GM12892 (cell line): ENCODE results near the gene FGF19.

Experiments used
- DNase-seq: peaks from one replicate; pipeline ENCODE4 v3.0.0; 2011; ENCODE audit not compliant: insufficient read length
- FAIRE-seq: peaks from 2 replicates; lab custom pipeline; 2011; peaks lifted over from hg19 to GRCh38; lab: Jason Lieb, UNC
- POLR2A ChIP-seq: IDR thresholded peaks from 2 replicates; pipeline ENCODE4 v1.6.1; 2011; ENCODE audit warnings: low read depth, low read length, control low read depth
- POLR2AphosphoS5 ChIP-seq: IDR thresholded peaks from 2 replicates; pipeline ENCODE4 v1.6.1; 2011; ENCODE audit warnings: low read depth, low read length, control low read depth
- TAF1 ChIP-seq: IDR thresholded peaks from 2 replicates; pipeline ENCODE4 v1.6.1; 2011; ENCODE audit warnings: low read depth, mild to moderate bottlenecking, control low read depth, low read length, borderline replicate concordance

Gene FGF19

GRCh38 chr11:69664103-69664775 lies 39.6 kb downstream of the FGF19 start:
- no peak for FAIRE-seq
- no peak for DNase-seq
- no peak for TF ChIP-seq POLR2A
- TF ChIP-seq TAF1: no peak
- no peak for TF ChIP-seq POLR2AphosphoS5

DNA sequence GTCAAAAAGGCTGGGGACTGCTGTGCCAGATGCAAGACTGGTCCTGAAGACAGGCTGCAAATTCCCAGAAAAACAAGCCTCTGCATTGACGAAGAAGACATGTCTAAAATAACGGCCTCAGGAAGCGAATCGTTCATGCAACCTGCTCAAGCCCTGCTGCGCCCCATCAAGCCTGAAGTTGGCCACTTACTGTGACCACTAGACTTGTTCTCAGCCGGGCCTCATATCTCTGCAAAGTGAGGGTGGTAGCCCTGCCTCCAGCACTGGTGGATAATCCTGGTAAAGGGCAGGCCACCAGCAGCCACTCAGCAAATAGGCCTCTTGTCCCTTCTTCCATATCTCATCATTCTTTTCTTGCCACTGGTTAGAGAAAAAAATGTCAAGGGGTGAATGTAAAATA lies 40.5 kb downstream of the FGF19 start:
- no peak for FAIRE-seq
- DNase-seq: no peak
- TF ChIP-seq POLR2AphosphoS5 (no peak), POLR2A (no peak), TAF1 (no peak)

GRCh38 chr11:69662806-69663205 lies 41.0 kb downstream of the FGF19 start:
- no peak for FAIRE-seq
- no peak for TF ChIP-seq POLR2AphosphoS5
- no peak for TF ChIP-seq TAF1
- TF ChIP-seq POLR2A: no peak

DNA sequence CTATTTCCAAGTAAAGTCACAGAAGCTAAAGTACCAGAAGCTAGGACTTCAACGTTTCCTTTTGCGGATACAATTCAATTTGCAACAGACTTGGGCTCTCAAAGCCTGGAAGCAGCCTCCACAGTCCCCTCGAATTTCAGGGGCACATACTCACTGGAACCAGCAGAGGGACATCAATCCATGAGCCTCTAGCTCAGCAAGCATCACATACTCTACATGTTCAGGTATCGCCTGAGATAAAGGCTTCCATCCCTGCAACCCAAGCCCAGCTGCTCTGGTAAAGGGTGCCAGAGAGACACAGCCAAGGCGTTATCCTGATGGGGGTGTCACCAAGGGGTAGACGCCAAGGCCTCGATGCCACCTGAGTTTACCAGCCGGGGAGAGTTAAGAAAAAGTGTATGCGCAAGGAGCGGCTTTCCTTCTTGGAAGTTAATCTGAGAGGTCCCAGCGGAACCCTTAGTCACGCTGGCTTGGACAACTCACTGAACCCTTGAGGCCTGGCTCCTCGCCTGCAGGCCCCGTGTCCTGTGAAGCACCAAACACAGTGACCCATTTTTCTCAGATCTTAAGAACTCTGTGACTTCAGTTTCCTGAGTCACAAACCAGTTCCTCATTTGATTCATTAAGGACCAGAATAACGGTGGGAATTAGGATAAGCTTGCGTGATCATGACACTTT lies 41.7 kb downstream of the FGF19 start:
- FAIRE-seq (no peak), DNase-seq (no peak)
- TF ChIP-seq POLR2A (no peak), POLR2AphosphoS5 (no peak), TAF1 (no peak)

More at GRCh38 chr11:69662806-69663205, 41.0 kb downstream of the FGF19 start:
- no peak for DNase-seq

DNA sequence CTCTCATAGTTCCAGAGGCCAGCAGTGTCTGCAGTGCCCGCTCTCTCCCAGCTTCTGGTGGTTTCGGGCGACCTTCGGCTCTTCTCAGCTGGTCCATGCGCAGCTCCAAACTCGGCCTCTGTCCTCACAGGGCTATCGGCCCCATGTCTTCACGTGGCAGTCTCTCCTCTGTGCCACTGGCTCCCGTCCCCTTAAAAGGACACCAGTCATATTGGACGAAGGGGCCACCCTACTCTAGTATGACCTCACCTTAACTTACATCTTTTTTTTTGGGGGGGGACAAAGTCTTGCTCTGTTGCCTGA lies 42.5 kb downstream of the FGF19 start:
- no peak for TF ChIP-seq POLR2A
- no peak for TF ChIP-seq POLR2AphosphoS5
- no peak for FAIRE-seq
- DNase-seq: no peak

DNA sequence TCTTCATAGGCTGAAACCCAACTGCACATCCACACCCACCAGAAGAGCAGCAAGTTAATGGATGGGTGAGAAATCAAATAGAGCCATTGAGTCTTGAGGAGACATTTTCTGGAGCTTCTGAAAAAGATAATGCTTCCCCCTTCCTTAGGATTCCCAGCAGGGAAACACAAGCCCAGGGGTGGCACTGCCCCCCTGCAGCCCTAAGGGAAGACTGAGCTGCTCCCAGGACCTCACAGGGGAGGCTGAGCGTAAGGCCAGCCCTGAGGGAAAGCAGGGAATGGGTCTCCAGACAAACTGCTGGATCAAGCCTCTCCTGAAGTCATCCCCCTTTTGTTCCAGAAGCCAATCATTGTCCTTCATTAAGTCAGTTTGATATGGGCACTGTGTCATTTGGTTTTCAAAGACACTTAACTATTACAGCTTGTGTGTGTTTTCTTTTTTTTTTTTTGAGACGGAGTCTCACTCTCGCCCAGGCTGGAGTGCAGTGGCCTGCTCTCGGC lies 43.8 kb downstream of the FGF19 start:
- DNase-seq (no peak), FAIRE-seq (no peak)
- TF ChIP-seq POLR2AphosphoS5: no peak
- TF ChIP-seq POLR2A: no peak
- no peak for TF ChIP-seq TAF1

DNA sequence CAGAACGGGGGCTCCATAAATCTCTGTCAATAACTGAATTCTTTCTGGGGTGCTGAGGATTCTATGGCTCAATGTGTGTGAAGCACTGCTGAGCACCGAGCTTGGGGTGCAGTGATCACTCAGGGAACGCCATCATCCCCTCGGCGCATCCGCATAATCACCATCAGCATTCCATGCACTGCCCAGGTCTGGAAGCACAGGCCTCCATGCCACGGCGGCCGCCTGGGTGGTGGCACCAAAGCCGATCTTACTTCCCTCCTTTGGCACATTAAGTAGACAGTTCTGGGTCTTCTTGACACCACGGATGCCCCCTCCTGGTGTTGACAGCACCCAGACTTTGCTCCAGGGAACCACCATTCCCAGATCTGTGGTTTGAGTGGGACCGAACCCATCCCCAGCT lies 44.2 kb downstream of the FGF19 start:
- FAIRE-seq: no peak
- no peak for DNase-seq
- TF ChIP-seq TAF1 (no peak), POLR2AphosphoS5 (no peak), POLR2A (no peak)

DNA sequence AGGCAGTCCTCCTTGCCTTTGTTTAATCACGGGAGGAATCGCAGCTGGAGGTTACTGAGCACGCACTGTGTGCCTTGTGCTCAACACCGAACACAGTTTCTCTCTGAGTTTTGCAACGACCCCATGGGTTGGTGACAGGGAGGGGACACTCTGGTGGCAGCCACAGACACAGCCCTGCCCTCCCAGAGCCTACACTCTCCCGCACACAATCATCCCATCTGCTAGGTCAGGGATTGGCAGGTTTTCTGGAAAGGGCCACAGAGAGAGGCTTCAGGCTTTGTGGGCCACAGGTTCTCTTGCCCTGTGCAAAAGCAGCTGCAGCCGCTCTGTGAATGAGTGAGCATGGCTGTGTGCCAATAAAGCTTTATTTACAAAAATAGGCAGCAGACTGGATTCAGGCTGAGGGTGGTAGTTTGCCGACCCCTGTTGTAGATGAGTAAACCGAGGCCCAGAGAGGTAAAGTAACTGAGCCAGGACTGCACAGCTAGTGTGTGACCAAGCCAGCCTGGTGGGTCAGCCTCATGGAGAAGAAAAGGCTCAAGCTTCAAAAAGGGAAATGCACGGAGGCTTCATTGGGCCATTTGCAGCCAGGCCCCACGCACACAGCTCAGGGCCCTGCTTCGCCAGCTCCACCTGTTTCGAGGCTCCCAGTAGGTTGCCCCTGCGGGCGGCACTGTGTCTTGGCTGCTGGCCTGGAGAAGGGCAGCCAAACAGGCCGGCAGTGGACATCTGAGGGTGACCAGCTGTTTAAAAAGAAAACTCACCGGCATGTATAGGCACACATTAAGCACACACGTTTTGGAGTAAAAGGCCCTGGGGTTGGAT lies 45.0 kb downstream of the FGF19 start:
- no peak for TF ChIP-seq POLR2A
- no peak for FAIRE-seq

GRCh38 chr11:69657911-69658625 lies 45.8 kb downstream of the FGF19 start:
- FAIRE-seq (no peak), DNase-seq (no peak)
- TF ChIP-seq TAF1 (no peak), POLR2AphosphoS5 (no peak), POLR2A (no peak)

More for the DNA sequence above, 45.0 kb downstream of the FGF19 start:
- no peak for DNase-seq

DNA sequence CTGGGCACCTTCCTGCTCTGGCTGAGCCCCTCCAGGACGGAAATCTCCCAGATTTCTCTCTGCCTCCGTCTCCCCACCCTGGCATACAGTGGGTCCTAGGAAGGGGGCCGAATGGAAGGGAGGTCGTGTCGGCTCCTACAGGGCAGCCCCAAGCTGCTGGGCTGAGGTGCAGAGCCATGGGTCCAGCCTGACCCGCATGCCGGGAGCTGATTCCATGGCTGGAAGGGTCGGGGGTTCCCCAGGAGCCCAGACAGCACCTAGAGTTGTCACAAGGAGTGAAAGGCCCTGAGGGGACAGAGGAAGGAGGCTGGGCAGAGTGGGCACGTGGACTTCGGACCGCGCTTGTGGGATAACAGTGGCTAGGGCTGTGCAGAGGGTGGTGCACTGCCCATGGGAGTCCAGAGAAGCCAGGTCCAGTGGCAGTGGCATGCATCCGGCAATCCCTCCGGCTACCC lies 46.3 kb downstream of the FGF19 start:
- no peak for DNase-seq
- TF ChIP-seq TAF1 (no peak), POLR2A (no peak)
- no peak for FAIRE-seq
